ENCODE results near the gene FLT4.

DNA sequence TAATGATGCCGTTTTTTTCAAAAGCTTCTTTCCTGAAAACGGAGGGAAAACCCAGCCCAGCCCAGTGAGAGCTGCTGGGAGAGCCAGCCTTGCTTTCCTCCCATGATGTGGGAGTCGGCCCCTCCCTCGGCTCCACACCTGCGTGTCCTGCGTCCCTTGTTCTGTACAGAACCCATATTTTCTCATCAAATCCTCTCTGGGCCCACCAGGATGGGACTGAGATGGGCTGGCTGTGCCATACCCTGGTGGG, 8.9 kb downstream of the FLT4 start:
- no peak for TF ChIP-seq EZH2 (IDR thresholded peaks at IDR 0.05; ENCODE audit: low read length)
- TF ChIP-seq, protein P1, sequence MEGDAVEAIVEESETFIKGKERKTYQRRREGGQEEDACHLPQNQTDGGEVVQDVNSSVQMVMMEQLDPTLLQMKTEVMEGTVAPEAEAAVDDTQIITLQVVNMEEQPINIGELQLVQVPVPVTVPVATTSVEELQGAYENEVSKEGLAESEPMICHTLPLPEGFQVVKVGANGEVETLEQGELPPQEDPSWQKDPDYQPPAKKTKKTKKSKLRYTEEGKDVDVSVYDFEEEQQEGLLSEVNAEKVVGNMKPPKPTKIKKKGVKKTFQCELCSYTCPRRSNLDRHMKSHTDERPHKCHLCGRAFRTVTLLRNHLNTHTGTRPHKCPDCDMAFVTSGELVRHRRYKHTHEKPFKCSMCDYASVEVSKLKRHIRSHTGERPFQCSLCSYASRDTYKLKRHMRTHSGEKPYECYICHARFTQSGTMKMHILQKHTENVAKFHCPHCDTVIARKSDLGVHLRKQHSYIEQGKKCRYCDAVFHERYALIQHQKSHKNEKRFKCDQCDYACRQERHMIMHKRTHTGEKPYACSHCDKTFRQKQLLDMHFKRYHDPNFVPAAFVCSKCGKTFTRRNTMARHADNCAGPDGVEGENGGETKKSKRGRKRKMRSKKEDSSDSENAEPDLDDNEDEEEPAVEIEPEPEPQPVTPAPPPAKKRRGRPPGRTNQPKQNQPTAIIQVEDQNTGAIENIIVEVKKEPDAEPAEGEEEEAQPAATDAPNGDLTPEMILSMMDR (optimal IDR thresholded peaks at IDR 0.05 in 1 of 3, IDR thresholded peaks at IDR 0.05 in 1 of 3, conservative IDR thresholded peaks at IDR 0.05 in 1 of 3; ENCODE audit: extremely low read depth in 1 of 3, insufficient read depth in 2 of 3, low read length in 3 of 3) = no peak
